ENCODE results near the gene THBS1.

The THBS1 gene

DNA sequence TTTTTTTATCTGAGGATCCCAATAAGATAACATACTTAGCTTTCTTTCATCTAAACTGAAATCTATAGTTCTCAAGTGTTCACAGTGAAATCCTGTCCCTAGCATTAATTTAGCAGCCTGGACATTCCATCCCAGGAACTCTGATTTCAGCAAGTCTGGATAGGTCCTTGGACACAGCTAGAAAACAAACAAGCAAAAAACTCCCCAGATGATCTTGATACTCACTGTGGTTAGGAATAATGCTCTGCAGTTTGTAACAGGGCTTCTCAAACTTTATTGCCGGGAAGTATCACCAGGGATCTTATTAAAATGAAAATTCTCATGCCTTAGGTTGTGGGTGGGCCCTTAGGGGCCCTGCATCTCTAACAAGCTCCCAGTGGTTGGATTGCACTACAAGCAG lies 24.3 kb downstream of the THBS1 start:
- TF ChIP-seq, protein P1, sequence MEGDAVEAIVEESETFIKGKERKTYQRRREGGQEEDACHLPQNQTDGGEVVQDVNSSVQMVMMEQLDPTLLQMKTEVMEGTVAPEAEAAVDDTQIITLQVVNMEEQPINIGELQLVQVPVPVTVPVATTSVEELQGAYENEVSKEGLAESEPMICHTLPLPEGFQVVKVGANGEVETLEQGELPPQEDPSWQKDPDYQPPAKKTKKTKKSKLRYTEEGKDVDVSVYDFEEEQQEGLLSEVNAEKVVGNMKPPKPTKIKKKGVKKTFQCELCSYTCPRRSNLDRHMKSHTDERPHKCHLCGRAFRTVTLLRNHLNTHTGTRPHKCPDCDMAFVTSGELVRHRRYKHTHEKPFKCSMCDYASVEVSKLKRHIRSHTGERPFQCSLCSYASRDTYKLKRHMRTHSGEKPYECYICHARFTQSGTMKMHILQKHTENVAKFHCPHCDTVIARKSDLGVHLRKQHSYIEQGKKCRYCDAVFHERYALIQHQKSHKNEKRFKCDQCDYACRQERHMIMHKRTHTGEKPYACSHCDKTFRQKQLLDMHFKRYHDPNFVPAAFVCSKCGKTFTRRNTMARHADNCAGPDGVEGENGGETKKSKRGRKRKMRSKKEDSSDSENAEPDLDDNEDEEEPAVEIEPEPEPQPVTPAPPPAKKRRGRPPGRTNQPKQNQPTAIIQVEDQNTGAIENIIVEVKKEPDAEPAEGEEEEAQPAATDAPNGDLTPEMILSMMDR (IDR thresholded peaks at IDR 0.05; ENCODE audit: insufficient read depth, low read length, poor library complexity, severe bottlenecking): no peak
- no peak overlapping the region for H3K4me3 ChIP-seq (replicated peaks; ENCODE audit: low read depth, low read length)
- no peaks in the 10 kb centered on the region for H3K36me3 ChIP-seq (ENCODE audit: control insufficient read depth, insufficient read depth, low read length)
- no peaks in the 10 kb centered on the region for H3K27me3 ChIP-seq (replicated peaks; ENCODE audit: control insufficient read depth, insufficient read depth, low read length)
- DNase-seq (ENCODE audit: extremely low read depth, insufficient read length): no peak

DNA sequence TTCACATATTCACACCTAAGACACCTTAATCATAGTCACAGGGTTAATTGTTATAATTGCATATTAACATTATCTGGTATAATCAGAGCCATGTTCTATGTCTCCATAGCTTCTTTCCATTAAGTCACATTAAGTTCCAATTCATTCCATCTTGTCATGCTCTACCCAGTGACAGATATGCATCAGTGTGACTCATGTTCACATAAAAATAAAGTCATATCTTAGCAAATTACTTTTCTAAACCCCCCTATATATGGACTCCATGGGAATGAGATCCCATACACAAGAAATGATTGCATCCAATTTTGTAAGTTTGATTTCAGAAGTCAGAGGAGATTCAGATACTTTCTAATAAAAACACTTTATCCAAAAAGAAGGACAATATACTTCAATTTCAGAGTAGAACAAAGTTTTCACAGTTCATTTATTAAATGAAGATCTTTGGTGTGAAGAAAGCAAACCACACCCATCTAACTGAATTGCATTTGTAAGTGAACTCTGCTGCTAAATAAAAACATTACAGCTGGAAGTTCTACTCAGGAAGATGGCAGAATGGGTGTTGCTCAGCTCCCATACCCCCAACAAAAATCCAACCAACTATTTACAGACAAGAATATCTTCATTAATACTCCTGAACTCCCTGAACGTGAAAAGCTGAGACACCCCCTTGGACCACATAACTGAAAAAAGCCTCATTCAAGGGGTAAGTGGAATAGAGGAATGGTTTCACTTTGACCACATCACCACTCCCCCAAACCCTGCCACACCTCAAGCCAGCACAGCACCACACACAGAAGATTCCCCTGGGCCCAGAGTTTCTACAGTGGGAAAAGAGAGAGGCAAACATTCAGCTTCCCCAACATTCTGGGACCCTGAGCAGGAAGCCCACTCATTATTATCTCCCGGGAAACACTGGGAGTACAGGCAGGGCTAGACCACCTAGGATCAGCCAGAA lies 27.6 kb downstream of the THBS1 start:
- TF ChIP-seq, protein P1 (IDR thresholded peaks at IDR 0.05; ENCODE audit: insufficient read depth, low read length, poor library complexity, severe bottlenecking): no peak
- Histone ChIP-seq H3K36me3 (ENCODE audit: control insufficient read depth, insufficient read depth, low read length) (no peaks in the 10 kb centered on the region), H3K27me3 (replicated peaks; ENCODE audit: control insufficient read depth, insufficient read depth, low read length) (no peaks in the 10 kb centered on the region), H3K4me3 (replicated peaks; ENCODE audit: low read depth, low read length) (no peak overlapping the region)
- DNase-seq (ENCODE audit: extremely low read depth, insufficient read length): no peak

DNA sequence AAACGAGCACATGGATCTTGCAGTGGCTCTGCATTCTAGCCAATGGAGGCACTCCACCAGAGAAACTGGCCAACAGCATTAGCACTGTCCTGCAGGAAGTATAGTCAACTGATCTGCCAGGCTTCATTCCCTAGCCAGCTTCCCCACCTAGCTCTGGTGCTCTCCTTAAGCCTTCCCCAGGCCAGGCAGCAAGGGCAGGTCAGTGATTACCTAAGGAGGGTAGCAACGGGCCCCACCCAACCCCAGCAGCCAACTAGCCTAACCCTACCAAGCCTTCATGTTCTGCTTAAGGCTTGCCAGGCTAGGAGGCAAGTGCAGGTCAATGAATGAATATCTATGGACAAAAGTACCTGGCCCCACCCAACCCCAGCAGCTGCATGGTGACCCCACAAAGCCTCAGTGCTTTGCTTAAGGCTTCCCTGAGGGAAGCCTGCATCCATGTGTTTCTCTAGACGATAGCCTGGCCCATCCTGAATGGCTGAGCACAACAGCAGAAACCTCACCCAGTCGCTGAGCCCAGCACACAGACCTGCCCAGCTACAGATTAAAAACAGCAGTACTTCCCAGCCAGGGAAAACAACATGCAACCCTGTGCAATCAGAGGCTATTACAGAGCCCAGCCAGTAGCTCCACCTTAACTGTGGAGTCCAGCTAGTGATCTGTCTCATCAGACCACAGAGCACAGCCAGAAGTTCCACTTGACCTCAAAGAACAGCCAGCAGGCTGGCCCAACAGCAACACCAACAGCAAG lies 28.5 kb downstream of the THBS1 start:
- DNase-seq (ENCODE audit: extremely low read depth, insufficient read length): no peak
- Histone ChIP-seq H3K27me3 (replicated peaks; ENCODE audit: control insufficient read depth, insufficient read depth, low read length) (no peaks in the 10 kb centered on the region), H3K4me3 (replicated peaks; ENCODE audit: low read depth, low read length) (no peak overlapping the region), H3K36me3 (ENCODE audit: control insufficient read depth, insufficient read depth, low read length) (no peaks in the 10 kb centered on the region)
- TF ChIP-seq, protein P1 (IDR thresholded peaks at IDR 0.05; ENCODE audit: insufficient read depth, low read length, poor library complexity, severe bottlenecking): no peak

DNA sequence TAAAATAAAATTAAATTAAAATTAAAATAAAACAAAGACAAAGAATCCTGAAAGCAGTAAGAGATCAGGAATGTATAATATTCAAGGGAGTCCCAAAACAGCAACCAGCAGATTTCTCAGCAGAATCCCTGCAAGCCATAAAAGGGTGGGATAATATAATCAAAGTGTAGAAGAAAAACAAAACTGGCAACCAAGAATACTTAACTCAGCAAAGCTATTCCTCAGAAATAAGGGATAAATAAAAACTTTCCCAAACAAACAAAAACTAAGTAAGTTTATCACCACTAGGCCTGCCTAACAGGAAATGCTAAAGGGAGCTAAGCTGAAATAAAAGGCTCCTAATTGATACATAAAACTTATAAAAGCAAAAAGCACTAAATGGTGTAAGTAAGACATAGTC lies 29.8 kb downstream of the THBS1 start:
- Histone ChIP-seq H3K27me3 (replicated peaks; ENCODE audit: control insufficient read depth, insufficient read depth, low read length) (no peaks in the 10 kb centered on the region), H3K4me3 (replicated peaks; ENCODE audit: low read depth, low read length) (no peak overlapping the region), H3K36me3 (ENCODE audit: control insufficient read depth, insufficient read depth, low read length) (no peaks in the 10 kb centered on the region)
- TF ChIP-seq, protein P1 (IDR thresholded peaks at IDR 0.05; ENCODE audit: insufficient read depth, low read length, poor library complexity, severe bottlenecking): no peak
- DNase-seq (ENCODE audit: extremely low read depth, insufficient read length): no peak

- no peaks in the 10 kb centered on the region for H3K36me3 ChIP-seq (ENCODE audit: control insufficient read depth, insufficient read depth, low read length)
- no peak for DNase-seq (ENCODE audit: extremely low read depth, insufficient read length)
- no peaks in the 10 kb centered on the region for H3K27me3 ChIP-seq (replicated peaks; ENCODE audit: control insufficient read depth, insufficient read depth, low read length)
- TF ChIP-seq, protein P1 (IDR thresholded peaks at IDR 0.05; ENCODE audit: insufficient read depth, low read length, poor library complexity, severe bottlenecking): no peak
- H3K4me3 ChIP-seq (replicated peaks; ENCODE audit: low read depth, low read length): no peak overlapping the region
Measured at GRCh38 chr15:39613271-39613670, 32.4 kb downstream of the THBS1 start.

Data from GM06990 (cell line).